SH-SY5Y (cell line): Measurements from ENCODE around the gene TIPIN.

Experiments used
- GATA2 ChIP-seq: IDR thresholded peaks from 2 replicates; pipeline ENCODE4 v1.6.1; 2011; ENCODE audit warnings: mild to moderate bottlenecking, low read depth, low read length
- GATA3 ChIP-seq: IDR thresholded peaks from 2 replicates; pipeline ENCODE4 v1.6.1; 2011; ENCODE audit warnings: low read depth, mild to moderate bottlenecking, low read length, moderate library complexity

DNA sequence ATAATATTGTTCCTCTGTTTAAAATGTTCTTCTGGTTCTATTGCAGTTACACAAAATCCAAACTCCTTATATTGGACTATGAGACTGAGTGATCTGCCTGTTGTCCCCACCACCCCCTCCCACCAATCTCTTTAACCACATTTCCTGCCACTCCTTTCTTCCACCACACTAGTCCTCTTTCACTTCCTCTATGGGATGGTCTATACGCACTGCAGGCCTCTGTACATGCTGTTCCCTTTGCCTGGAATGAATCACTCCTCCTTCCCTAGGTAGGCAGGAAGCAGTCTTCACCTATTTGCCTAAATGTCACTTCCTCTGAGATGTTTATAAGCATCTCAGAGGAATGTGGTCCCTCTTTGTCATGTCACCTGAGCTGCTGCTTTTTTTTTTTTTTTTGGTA, 34.2 kb upstream of the TIPIN start:
- TF ChIP-seq GATA3 (no peak), GATA2 (no peak)
